ENCODE data around the gene DHX57.
"Not testable (repeated sequence)": the region's sequence is repeated elsewhere in the genome, so short reads cannot be mapped to it uniquely, and the experiment has no call there.

The DHX57 gene

GRCh38 chr2:38862476-38862875 is 13.3 kb downstream of the DHX57 start:
- no peak for DNase-seq

GRCh38 chr2:38856165-38856564 is 19.6 kb downstream of the DHX57 start:
- no peak for DNase-seq

GRCh38 chr2:38850045-38850444 is 25.7 kb downstream of the DHX57 start:
- DNase-seq, result no peak

- no peak for DNase-seq
Measured at GRCh38 chr2:38836791-38837190, 38.9 kb downstream of the DHX57 start.

- DNase-seq, result no peak
Measured at GRCh38 chr2:38835990-38836389, 39.7 kb downstream of the DHX57 start.

- no peak for DNase-seq
Measured at GRCh38 chr2:38835015-38835601, 40.6 kb downstream of the DHX57 start.

GRCh38 chr2:38830526-38831159 is 45.1 kb downstream of the DHX57 start:
- DNase-seq, result no peak

- no peak for DNase-seq
Measured at GRCh38 chr2:38829971-38830370, 45.8 kb downstream of the DHX57 start.

GRCh38 chr2:38828460-38828859 is 47.3 kb downstream of the DHX57 start:
- DNase-seq, result no peak

GRCh38 chr2:38827539-38828145 is 48.1 kb downstream of the DHX57 start:
- not testable (repeated sequence) for DNase-seq

- no peak for DNase-seq
Measured at GRCh38 chr2:38825956-38826355, 49.8 kb downstream of the DHX57 start.

- DNase-seq, result no peak
Measured at GRCh38 chr2:38824906-38825305, 50.8 kb downstream of the DHX57 start.

GRCh38 chr2:38823386-38823785 is 52.3 kb downstream of the DHX57 start:
- DNase-seq, result no peak

- no peak for DNase-seq
Measured at GRCh38 chr2:38818565-38818964, 57.2 kb downstream of the DHX57 start.

- DNase-seq, result no peak
Measured at GRCh38 chr2:38815936-38816335, 59.8 kb downstream of the DHX57 start.

- no peak for DNase-seq
Measured at GRCh38 chr2:38810488-38810887, 65.2 kb downstream of the DHX57 start.

GRCh38 chr2:38808677-38809076 is 67.1 kb downstream of the DHX57 start:
- no peak for DNase-seq

GRCh38 chr2:38806733-38807059 is 69.0 kb downstream of the DHX57 start:
- DNase-seq, result no peak

GRCh38 chr2:38806015-38806732 is 69.6 kb downstream of the DHX57 start:
- DNase-seq, result no peak

- DNase-seq, result no peak
Measured at GRCh38 chr2:38797953-38798352, 77.8 kb downstream of the DHX57 start.

GRCh38 chr2:38797250-38797676 is 78.5 kb downstream of the DHX57 start:
- DNase-seq, result no peak

- DNase-seq, result not testable (repeated sequence)
Measured at GRCh38 chr2:38795016-38795415, 80.7 kb downstream of the DHX57 start.

GRCh38 chr2:38794235-38794946 is 81.3 kb downstream of the DHX57 start:
- DNase-seq, result no peak
